NCI-H82 treated with DMSO at 0.1 percent for 48 hours (cell line): ENCODE data around the gene TK1.

Source experiments
- DNase-seq: peaks from one replicate; lab custom pipeline; 2025; ENCODE audit not compliant: unreplicated experiment; lab: John Stamatoyannopoulos, UW

The TK1 gene

GRCh38 chr17:78219396-78220150 lies 32.7 kb upstream of the TK1 start:
- no peak for DNase-seq

DNA sequence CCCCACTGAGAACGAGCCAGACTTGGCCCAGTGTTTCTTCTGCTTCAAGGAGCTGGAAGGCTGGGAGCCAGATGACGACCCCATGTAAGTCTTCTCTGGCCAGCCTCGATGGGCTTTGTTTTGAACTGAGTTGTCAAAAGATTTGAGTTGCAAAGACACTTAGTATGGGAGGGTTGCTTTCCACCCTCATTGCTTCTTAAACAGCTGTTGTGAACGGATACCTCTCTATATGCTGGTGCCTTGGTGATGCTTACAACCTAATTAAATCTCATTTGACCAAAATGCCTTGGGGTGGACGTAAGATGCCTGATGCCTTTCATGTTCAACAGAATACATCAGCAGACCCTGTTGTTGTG lies 27.8 kb upstream of the TK1 start:
- no peak for DNase-seq

GRCh38 chr17:78214016-78214705 lies 27.3 kb upstream of the TK1 start, which contains the start of gene BIRC5:
BIRC5 (plus strand) TSS chr17:78214253; CDS start chr17:78214317, 64 bp downstream.
- peak; percentile 79 for DNase-seq

- no peak for DNase-seq
Observed at GRCh38 chr17:78211032-78211431, 24.2 kb upstream of the TK1 start.

DNA sequence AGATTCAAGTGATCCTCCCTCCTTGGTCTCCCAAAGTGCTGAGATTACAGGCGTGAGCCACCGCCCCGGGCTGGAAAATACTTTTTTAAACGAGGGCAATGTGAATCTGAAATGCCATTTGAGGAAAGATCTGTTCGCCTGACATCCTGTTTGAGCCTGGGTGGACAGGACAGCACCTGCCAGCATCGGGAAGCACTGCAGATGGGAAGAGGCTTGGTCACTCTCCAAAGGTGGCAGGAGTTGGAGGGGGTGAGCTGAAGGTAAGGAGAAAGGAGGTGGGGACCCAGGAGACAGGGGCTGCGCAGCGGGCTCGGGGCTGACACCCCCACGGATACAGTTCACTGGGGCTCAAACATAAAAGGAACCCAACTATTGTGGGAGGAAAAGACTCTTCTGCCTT lies 23.3 kb upstream of the TK1 start:
- no peak for DNase-seq

DNA sequence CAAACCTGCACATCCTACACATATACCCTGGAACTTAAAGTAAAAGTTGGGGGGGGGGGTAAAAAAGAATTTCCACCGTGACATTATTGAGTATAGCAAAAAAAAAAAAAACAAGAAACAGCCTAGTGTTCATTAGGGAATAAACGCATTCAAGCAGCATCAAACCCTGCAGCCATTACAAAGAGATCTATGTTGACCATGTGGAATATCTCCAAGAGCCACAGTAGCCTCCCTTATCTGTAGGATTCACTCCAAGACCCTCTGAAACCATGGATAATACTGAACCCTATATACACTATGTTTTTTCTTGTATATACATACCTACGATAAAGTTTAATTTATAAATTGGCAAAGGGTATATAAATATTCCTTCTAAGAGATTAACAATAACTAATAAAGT lies 21.6 kb upstream of the TK1 start:
- no peak for DNase-seq

DNA sequence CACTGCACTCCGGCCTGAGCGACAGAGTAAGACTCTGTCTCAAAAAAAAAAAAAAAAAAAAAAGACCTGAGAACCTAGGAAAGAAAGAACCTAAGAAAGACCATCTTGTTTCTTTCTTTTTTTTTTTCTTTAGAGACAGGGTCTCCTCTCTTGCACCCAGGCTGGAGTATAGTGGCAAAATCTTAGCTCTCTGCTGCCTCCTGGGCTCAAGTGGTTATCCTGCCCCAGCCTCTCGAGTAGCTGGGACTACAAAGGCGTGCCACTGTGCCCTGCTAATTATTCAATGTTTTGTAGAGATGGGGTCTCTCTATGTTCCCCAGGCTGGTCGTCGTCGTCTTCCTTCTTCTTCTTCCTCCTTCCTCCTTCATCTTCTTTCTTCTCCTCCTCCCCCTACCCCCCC lies 19.4 kb upstream of the TK1 start:
- no peak for DNase-seq

DNA sequence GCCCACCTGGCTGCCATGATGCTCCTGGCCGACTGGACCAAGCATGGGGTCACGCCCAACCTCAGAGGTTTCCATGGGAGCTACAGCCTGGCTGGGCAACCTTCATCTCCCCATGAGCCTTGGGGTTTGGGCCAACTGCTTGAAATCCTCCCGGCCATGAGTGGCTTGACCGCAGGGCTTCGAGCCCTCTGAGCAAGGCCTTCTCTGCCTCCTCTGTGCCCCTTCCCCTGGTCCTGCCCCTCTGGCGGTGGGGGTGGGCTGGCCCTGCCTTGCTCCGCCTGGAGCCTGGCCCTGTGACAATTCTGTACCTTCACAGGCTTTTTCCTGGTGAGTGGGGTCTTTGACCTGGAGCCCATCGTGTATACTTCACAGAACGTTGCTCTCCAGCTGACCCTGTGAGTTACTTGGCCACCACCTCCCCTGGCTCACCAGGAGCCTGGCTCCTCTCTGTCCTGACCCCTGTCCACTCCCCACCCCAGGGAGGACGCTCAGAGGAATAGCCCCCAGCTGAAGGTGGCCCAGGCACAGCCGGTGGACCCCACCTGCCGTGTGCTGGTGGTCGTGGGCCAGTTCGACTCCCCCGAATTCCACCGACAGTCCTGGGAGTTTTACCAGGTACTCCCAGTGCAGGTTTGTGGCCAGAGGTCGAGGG lies 18.4 kb upstream of the TK1 start:
- no peak for DNase-seq

DNA sequence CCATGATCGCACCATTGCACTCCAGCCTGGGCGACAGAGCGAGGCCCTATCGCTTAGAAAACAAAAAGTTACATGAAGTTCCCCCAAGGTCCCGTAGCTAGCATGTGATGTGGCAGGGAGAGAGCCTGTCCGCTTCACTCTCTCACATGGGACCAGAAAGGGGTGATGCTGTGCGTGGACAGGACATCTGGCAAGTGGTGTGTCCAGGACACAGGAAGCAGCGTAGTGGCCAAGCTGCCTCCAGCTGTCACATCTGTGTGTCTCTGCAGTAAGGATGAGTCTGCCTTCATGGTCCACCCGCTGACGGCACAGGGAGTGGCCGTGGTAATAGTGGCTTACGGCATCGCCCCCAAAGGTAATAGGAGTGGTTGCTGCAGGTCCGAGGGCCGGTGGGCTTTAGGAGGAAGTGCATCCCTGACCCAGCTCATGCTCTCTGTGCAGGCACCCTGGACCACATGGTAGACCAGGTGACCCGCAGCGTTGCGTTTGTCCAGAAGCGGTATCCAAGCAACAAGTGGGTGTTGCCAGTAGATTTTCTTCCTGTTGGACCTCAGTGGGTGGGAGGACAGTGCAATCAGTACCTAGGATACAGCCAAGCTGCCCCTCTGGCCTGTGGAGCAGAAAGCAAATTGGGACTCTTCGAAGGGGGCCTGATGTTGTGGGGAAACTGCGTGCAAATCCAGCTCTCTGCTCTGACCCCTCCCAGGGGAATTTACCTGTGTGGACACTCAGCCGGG lies 17.7 kb upstream of the TK1 start:
- DNase-seq: no peak

DNA sequence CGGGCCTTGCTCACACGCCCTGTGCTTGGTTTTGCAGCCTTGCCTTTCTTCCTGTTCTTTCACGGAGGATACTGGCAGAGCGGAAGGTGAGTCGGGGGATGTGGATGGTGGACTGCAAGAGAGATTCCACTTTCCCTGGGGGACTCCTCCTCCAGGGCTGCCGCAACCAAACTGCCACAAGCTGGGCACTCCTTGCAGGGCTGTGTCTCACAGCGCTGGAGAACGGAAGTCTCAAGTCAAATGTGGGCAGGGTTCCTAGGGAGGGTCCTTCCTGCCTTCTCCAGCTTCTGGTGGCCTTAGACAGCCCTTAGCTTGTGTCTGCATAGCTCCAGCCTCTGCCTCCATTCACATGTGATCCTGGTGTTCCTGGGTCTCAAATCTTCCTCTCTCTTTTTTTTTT lies 15.8 kb upstream of the TK1 start:
- DNase-seq: no peak

GRCh38 chr17:78200451-78200850 lies 13.6 kb upstream of the TK1 start:
- DNase-seq: no peak

DNA sequence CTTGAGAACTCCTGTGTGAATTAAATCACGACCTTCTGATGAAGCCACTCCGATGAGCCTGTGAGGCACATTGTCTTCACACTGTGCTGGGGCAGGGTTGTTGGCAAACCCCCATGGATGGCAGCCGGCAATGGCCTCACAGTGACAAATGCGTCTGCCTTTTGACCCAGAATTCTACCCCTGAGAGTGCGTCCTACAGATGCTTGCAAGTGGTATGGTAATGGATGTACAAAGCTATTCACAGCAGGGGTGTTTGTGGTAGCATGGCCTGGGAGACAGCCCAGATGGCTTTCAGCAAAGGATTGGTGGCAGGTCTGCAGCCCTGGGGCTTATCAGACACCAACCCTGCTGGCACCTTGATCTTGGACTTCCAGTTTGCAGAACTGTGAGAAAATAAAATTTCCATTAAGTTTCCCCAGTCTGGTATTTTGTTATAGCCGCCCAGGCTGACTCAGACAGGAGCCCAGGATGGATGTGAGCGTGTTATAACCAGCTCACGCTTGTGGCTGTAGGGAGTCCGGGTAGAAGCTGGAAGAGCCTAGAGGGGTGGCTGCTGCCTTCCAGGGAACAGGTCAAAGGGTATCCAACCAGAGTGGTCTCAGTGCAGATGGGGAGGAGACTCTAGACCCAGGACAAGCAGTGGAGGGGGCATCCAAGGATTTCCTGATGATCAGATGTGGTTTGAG lies 10.4 kb upstream of the TK1 start:
- DNase-seq: no peak

DNA sequence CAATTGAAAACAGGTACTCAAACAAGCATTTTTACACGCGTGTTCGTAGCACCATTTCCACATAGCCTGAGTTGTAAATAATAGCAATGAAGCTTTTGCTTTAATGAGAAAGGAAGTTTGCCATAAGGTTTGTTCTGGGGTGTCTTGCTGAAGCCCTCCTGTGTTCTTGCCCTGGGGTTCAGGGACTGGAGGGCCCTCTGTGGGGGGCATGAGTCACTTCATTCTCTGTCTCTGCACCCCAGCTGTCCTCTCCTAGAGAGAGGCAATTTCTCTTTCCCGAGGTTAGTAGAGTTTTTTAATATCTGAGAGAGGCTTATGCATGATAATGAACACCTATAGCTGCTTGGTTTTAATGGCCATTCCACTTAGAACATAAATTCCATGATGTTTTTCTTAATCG lies 9.9 kb upstream of the TK1 start:
- no peak for DNase-seq

- no peak for DNase-seq
Observed at GRCh38 chr17:78185981-78186691, 716 bp downstream of the TK1 start.

DNA sequence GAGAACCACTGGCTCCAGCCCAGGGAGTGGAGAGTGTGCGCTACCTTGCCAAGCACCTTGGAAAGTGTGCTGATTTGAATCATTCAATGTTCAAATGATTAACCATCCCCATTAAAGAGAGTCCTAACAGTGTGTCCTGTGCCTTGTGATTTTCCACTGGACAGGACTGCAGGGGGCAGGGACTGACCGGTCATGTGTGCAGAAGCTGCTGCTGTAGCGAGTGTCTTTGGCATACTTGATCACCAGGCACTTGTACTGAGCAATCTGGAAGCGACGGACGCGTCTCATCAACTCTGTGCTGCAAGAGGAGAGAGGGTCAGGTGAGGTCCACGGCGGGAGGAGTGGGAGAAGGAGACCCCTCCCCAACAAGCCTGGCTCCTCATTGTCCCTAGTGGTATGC lies 2.0 kb downstream of the TK1 start:
- no peak for DNase-seq

- no peak for DNase-seq
Observed at GRCh38 chr17:78184351-78184750, 2.5 kb downstream of the TK1 start.

GRCh38 chr17:78183916-78184315 lies 2.9 kb downstream of the TK1 start:
- no peak for DNase-seq

GRCh38 chr17:78182504-78182903 lies 4.3 kb downstream of the TK1 start:
- DNase-seq: no peak

- no peak for DNase-seq
Observed at GRCh38 chr17:78180508-78180907, 6.3 kb downstream of the TK1 start.

GRCh38 chr17:78180083-78180482 lies 6.8 kb downstream of the TK1 start:
- DNase-seq: no peak
